NCI-H748 (cell line): Measurements from ENCODE around the gene RAD54L2.
"Not testable (repeated sequence)": the region's sequence is repeated elsewhere in the genome, so short reads cannot be mapped to it uniquely, and the experiment has no call there.

Experiments
- DNase-seq: peaks from one replicate; lab custom pipeline; 2025; ENCODE audit not compliant: unreplicated experiment; lab: John Stamatoyannopoulos, UW

The RAD54L2 gene, protein sequence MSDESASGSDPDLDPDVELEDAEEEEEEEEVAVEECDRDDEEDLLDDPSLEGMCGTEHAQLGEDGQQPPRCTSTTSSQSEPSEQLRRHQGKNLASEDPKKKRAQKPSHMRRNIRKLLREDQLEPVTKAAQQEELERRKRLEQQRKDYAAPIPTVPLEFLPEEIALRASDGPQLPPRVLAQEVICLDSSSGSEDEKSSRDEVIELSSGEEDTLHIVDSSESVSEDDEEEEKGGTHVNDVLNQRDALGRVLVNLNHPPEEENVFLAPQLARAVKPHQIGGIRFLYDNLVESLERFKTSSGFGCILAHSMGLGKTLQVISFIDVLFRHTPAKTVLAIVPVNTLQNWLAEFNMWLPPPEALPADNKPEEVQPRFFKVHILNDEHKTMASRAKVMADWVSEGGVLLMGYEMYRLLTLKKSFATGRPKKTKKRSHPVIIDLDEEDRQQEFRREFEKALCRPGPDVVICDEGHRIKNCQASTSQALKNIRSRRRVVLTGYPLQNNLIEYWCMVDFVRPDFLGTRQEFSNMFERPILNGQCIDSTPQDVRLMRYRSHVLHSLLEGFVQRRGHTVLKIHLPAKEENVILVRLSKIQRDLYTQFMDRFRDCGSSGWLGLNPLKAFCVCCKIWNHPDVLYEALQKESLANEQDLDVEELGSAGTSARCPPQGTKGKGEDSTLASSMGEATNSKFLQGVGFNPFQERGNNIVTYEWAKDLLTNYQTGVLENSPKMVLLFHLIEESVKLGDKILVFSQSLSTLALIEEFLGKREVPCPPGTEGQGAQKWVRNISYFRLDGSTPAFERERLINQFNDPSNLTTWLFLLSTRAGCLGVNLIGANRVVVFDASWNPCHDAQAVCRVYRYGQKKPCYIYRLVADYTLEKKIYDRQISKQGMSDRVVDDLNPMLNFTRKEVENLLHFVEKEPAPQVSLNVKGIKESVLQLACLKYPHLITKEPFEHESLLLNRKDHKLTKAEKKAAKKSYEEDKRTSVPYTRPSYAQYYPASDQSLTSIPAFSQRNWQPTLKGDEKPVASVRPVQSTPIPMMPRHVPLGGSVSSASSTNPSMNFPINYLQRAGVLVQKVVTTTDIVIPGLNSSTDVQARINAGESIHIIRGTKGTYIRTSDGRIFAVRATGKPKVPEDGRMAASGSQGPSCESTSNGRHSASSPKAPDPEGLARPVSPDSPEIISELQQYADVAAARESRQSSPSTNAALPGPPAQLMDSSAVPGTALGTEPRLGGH (N-terminal part only)

DNA sequence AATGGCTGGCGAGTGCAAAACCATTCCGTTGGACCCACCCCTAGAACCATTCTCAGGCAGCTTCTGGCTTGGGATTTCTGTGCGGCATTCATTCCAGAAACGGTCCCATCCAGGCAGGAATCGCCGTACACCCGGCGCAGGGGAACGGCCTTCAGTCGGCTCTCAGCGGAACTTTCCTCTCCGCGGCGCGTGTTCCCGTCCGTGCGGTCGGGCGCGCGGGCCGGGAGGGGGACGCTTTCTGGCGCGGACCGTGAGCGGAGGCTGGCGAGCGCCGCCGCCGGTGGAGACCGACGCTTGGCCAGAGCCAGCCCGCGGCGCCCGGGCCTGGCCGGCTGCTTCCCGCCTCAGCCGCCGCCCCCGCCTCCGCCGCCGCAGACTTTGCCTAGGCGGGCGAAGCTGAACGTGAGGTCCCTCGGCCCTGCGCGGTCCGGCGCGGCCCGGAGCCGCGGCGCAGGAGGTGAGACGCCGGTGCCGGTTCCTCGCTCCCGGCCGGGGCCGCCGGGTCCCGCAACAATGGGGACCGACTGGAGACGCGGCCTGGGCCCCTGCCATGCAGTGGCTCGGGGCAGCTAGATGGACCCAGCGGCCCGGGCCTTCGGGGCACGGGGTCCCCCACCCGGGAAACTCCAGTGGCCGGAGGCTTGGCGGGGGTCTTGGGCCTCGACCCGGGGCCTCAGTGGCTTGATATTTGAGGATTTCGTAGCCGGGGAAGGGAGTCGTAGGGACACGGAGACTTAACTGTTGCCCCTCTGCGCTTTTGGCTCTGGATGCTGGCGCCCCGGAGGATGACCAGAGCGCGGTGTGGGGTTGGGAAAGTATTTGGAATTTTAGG is at the start of gene RAD54L2:
Gene RAD54L2 (plus strand): TSS at position 261 of the 832 bp plus-strand sequence. CDS start 51,702 bp downstream, outside the sequence.
- peak; percentile 80 for DNase-seq

DNA sequence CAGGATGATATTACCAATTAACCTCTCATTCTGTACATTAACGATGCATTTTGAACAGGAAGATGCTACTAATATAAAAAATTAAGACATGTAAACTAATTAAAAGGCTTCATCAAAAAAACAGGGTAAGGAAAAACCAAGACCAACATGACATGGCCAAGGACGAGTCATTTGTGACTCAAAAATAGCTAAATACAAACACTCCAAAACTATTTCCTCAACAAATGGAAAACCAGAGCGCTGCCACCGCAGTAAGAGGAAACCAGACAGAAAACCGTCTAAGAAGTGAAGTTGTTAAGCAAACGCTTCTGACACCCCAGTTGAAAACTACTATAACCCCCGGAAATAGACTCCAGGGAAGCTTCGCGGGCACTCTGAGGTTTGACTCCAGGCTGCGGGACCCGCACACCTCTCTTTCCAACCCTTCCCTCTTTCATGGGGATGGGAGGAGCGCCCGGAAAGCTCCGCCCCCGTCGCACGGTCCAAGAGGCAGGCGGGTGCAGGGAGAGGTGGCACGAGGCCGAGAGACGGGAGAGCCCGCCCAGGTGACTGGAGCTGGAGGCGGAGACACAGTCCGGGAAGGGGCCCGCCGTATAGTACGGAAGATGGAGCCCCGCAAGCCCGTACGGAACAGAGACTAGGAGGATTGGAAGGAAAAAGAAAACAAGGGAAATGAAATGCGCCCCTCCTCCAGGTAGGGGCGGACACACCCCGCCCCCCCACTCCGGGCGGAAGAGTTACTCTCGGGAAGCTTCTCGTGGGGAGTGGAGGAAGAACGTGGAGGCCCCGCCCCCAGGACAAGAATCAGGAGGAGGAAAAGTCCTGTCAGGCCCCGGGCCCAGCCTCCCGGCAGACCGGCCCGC is 39.4 kb upstream of the RAD54L2 start:
- peak; percentile 93 for DNase-seq

DNA sequence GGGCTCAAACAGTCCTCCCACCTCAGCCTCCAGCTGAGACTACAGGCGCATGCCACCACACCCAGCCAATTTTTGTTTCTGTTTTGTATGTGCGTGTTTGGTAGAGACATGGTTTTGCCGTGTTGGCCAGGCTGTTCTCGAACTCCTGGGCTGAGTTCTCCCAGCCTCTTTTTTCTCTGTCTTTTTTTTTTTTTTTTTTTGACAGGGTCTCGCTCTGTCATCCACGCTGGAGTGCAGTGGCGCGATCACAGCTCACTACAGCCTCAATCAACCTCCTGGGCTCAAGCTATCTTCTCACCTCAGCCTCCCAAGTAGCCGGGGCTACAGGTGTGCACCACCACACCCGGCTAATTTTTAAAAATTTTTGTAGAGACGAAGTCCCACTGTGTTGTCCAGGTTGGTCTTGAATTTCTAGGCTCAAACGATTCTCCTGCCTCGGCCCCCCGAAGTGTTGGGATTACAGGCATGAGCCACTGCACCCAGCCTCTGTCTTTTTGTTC is 37.8 kb upstream of the RAD54L2 start:
- no peak for DNase-seq

DNA sequence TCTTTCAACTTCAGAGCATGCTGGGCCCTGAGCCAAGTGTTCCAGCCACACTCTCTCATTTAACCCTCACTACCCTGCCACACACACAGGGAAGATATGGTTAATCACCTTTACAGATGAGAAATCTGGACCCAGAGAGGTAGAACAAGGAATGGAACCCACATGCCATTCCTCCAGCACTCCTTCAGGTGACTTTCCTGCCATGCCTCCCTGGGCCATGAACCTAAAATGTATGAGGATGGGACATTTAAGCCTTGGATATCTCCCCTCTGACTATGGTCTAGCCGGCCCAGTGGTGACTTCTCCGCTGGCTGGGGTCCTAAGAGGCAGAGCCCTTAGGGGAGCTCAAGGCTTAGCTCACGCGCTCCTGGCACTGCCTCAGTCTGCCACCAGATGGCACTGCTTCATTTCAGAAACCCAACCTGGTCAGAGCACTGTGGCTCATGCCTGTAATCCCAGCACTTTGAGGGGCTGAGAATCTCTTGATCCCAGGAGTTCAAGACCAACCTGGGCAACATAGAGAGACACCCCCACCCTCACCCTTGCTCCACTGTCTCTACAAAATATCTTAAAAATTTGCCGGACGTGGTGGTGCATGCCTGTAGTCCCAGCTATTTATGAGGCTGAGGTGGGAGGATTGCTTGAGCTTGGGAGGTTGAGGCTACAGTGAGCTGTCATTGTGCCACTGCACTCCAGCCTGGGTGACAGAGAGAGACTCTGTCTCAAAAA is 36.5 kb upstream of the RAD54L2 start:
- DNase-seq, result peak; percentile 63

DNA sequence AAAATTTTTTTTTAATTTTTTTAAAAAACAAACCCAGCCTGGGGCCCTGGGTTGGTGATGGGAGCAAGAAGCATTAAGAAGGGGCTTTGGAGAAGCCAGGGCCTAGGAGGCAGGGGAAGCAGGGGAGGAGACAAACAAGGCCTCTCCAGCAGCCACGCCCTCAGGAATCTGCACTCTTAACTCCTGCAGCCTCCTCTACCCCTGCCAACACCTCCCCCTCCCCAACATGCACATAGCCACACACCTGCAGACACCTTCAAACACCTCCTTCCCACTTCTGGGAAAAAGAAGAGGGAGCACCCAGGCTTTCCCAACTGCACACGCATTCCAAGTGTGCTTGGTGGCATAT is 36.0 kb upstream of the RAD54L2 start:
- DNase-seq, result no peak

DNA sequence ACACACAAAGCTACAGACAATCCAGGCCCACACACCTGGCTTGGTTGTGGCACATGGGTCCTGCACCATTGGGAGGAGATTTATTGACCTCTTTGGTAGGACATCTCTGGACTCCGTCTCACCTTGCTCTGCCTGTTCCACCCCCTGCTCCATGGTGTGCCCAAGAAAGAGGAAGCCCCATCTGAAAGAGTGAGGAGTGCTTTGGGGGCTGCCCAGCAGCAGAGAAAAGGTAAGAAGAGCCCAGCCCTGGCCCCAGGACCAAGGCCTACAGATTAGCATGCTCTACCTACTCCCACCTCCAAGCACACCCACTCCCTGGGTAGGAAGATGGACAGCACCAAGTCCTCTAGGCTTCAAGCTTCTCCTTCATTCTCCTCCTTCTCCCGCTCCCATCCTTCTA is 35.5 kb upstream of the RAD54L2 start:
- DNase-seq, result no peak

DNA sequence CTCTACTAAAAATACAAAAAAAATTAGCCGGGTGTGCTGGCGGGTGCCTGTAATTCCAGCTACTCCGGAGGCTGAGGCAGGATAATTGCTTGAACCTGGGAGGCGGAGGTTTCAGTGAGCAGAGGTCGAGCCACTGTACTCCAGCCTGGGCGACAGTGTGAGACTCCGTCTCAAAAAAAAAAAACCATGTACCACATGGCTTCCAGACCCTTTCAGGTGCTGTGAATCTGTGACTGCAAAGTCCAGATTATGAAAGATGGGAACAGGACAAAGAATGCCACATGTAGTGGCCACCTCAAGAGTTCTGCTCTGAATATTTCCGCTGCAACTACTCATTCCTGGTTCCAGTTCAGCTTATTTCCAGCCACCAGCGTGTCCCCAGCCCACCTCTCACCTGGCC is 30.3 kb upstream of the RAD54L2 start:
- DNase-seq, result no peak

DNA sequence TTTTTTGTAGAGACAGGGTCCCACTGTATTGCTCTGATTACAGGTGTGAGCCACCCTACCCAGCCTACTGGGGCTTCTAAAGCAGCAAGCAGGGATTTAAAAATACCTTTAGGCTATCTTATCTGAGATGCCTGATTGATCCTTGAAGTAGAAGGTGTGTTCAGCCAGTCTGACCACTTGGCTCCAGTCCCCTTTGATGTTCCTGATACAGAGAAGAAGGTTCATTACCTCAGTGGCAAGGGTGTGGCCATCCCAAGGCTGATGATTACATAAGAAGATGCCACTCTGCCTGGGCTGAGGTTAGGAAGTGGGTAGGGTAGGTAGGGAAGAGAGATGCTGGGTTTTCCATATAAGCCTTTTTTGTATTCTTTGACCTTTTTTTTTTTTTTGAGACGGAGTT is 27.5 kb upstream of the RAD54L2 start:
- no peak for DNase-seq

DNA sequence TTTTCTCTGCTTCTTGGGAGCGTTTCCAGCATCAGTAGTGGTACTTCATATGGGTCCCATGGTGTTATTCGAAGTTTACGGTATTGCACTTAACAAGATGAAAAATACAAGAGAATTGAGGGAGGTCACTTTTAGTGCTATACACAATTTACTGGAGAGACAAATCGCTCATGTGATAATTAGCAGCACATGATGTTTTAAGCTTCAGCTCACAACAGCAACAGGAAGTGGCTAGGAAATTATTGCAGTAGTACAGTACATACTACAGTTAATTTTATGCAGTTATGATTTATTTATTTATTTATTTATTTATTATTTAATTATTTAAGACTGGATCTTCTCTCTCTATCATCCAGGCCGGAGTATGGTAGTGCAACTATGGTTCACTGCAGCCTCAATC is 24.3 kb upstream of the RAD54L2 start:
- DNase-seq, result no peak

DNA sequence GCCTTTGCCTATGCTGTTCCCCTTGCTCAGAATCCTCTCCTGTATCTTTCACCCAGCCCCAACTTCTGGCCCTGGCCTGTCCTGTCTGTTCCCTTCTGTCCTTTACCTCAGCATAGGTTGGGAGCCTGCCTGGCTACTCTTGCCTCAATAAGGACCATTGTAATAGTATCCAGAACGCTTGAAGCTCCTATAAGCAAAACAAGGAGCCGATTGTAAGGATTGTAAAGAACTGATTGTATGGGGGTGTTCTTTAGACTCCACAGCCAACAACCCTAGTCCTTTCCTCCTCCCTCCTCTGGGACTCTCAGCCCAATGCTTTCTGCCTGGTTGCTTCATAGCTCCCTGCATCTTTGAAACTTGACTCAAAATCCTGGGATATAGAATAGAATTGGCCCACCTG is 18.7 kb upstream of the RAD54L2 start:
- no peak for DNase-seq

DNA sequence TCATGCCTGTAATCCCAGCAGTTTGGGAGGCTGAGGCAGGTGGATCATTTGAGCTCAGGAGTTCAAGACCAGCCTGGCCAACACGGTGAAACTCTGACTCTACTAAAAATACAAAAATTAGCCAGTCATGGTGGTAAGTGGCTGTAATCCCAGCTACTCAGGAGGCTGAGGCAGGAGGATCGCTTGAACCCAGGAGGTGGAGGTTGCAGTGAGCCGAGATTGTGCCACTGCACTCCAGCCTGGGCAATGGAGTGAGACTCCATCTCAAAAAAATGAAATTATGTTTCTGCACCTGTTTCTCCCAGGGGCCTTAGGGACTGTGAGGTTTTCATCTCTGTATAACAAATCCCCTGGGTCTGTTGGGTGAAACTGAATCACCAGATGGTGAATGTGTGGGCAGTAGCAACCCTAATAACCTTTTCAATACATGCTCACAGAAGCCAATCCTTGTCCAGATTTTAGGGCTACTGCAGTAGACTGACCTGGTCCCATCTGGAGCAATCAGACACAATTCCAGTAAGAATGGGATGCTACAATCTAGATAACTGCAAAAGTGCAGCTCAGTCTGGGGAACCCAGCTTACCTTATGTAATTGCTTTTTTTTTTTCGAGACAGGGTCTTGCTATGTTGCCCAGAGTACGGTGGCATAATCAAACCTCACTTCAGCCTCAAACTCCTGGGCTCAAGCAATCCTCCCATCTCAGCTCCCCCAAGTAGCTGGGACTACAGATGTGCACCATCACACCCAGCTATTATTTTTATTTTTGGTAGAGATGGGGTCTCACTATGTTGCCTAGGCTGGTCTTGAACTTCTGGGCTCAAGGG is 17.4 kb upstream of the RAD54L2 start:
- not testable (repeated sequence) for DNase-seq

DNA sequence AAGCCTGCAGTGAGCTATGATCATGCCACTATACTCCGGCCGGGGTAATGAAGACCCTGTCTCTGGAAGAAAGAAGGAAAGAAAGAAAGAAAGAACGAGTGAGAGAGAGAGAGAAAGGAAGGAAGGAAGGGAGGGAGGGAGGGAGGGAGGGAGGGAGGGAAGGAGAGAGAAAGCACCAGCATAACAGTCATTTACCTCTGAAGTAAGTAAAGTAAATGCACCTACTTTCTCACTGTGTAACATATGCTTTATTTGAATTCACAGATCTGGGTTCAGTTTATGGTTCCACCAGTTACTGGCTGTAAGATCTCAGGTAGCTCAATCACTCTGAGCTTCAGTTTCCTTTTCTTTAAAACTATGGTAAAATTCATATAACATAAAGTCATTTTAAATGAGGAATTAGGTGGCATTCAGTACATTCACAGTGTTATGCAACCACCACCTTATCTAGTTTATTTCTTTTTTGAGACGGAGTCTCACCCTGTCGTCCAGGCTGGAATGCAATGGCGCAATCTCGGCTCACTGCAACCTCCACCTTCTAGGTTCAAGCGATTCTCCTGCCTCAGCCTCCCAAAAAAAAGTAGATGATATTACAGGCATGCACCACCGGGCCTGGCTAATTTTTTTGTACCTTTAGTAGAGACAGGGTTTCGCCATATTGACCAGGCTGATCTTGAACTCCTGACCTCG is 16.1 kb upstream of the RAD54L2 start:
- no peak for DNase-seq

DNA sequence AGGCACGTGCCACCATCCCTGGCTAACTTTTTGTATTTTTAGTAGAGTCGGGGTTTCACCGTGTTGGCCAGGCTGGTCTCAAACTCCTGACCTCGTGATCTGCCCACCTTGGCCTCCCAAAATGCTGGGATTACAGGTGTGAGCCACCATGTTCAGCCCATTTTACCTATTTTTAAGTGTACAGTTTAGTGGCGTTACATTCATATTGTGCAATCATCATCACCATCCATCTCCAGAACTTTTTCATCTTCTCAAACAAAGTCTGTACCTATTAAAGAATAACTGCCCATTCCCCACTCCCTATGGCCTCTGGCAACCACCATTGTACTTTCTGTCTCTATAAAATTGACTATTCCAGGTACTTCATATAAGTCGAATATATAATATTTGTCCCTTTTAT is 13.6 kb upstream of the RAD54L2 start:
- not testable (repeated sequence) for DNase-seq

DNA sequence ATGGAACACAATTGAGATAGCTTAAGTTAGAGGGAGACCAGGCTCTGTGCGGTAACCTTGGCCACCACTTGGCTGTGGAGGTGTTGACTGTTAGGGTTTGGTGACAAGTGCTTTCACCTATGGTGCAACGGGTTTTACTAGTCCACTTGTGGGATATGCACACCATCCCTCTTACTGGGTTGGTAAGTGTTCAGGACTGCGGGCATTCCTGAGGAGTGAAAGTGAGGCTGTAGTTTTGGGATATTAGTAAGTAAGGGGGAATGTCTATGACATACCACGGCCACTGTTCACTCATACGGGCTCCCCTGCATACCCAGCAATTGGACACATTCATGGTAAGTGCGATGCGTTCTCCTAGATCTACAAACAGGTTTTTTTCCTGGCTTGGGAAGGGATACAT is 8.0 kb upstream of the RAD54L2 start:
- DNase-seq, result no peak

DNA sequence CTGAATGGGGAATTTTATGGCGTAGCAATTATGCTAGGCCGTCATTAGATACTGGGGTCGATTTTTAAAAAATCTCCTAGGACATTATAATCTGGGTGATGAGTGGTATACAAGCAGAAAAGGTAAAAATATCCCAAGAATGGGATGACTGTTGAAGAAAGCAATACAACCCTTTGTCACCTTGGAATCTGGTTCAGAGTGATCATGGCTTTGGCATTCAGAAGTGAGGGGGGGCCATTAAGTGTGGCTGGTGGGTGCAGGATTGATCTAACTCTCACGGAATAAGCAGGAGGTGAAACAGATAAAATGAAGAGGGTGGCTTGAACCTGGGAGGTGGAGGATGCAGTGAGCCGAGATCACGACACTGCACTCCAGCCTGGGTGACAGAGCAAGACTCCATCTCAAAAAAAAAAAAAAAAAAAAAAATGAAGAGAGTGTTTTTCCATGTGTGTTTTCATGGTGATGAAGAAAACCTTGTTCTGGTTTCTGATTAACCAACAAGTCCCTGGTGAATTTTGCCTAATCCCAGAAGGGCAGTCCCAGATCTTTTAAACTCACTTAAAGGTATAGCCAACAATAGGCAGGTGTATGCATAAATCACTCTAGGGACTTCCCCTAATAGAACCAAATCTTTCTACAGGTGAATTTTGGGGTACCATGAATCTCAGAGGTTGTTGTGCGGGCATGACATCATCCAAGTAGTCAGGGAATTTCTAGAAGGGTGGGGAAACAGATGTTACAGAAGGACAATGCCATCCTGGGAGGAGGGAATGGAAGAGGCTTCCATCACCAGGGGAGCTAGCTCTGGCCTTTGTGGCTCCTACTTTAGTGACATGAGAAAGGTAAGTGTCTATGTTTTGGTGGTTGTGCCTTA is 3.1 kb upstream of the RAD54L2 start:
- DNase-seq, result no peak

DNA sequence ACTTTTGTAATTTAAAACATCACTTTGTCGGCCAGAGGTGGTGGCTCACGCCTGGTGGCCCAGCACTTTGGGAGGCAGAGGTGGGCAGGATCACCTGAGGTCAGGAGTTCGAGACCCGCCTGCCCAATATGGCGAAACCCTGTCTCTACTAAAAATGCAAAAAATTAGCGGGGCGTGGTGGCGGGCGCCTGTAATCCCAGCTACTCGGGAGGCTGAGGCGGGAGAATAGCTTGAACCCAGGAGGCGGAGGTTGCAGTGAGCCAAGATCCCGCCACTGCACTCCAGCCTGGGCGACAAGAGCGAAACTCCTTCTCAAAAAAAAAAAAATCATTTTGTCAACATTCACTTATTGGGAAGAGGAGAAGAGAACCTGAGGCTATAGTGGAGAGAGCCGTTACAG is 888 bp upstream of the RAD54L2 start:
- not testable (repeated sequence) for DNase-seq
